WTC11 (cell line): ENCODE measurements around the gene RAB15.

ENCODE experiments used
- ATF1 ChIP-seq: sonication (generic); formaldehyde crosslinking; IDR thresholded peaks from 2 replicates; pipeline ENCODE4 v1.8.1; 2023; ENCODE audit warnings: mild to moderate bottlenecking, moderate library complexity, missing genetic modification reagents
- GRHL2 ChIP-seq: fragments of 250-450 bp; sonication (Bioruptor Pico); IDR thresholded peaks from 2 replicates; pipeline ENCODE4 v1.8.0; 2022; ENCODE audit warnings: mild to moderate bottlenecking, moderate library complexity; ENCODE audit not compliant: insufficient replicate concordance, severe bottlenecking
- JUN ChIP-seq: sonication (generic); formaldehyde crosslinking; IDR thresholded peaks from 2 replicates; pipeline ENCODE4 v1.8.0; 2023; ENCODE audit warnings: mild to moderate bottlenecking, missing genetic modification reagents
- RORB ChIP-seq: fragments of 250-450 bp; sonication (Bioruptor Pico); IDR thresholded peaks from 2 replicates; pipeline ENCODE4 v1.9.0; 2021; ENCODE audit warnings: mild to moderate bottlenecking
- ZNF263 ChIP-seq: sonication (generic); formaldehyde crosslinking; IDR thresholded peaks from 2 replicates; pipeline ENCODE4 v1.8.1; 2022; ENCODE audit warnings: low read depth, mild to moderate bottlenecking, moderate library complexity, missing genetic modification reagents
- TF ChIP-seq, protein P1 (sequence below): fragments of 200-600 bp; IDR thresholded peaks from 2 replicates; pipeline ENCODE4 v1.8.0; 2022; ENCODE audit warnings: antibody characterized with exemption

GRCh38 chr14:64927031-64927430 is 45.1 kb downstream of the RAB15 start:
- TF ChIP-seq, protein P1, sequence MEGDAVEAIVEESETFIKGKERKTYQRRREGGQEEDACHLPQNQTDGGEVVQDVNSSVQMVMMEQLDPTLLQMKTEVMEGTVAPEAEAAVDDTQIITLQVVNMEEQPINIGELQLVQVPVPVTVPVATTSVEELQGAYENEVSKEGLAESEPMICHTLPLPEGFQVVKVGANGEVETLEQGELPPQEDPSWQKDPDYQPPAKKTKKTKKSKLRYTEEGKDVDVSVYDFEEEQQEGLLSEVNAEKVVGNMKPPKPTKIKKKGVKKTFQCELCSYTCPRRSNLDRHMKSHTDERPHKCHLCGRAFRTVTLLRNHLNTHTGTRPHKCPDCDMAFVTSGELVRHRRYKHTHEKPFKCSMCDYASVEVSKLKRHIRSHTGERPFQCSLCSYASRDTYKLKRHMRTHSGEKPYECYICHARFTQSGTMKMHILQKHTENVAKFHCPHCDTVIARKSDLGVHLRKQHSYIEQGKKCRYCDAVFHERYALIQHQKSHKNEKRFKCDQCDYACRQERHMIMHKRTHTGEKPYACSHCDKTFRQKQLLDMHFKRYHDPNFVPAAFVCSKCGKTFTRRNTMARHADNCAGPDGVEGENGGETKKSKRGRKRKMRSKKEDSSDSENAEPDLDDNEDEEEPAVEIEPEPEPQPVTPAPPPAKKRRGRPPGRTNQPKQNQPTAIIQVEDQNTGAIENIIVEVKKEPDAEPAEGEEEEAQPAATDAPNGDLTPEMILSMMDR = no peak
- TF ChIP-seq JUN (CRISPR knock-in tag) = no peak
- TF ChIP-seq GRHL2 = no peak
- TF ChIP-seq ZNF263 (CRISPR knock-in tag) = no peak
- TF ChIP-seq RORB (CRISPR knock-in tag) = no peak
- TF ChIP-seq ATF1 = no peak
